Ureter (tissue), 1 donor: ENCODE results near the gene COPZ2. TPM values are rescaled to one million over a fixed set of nuclear protein-coding genes. Genes with fewer than 3 reads are reported as not detected.
"Not testable (repeated sequence)": the region's sequence is repeated elsewhere in the genome, so short reads cannot be mapped to it uniquely, and the experiment has no call there.

Source experiments
- DNase-seq: peaks from one replicate; pipeline ENCODE4 v3.0.0-alpha.2; 2020; ENCODE audit warnings: low spot score
- total RNA-seq: library from RNA; stranded (reverse); gene quantifications from one replicate; pipeline ENCODE4 v1.2.4, GENCODE V29; 2023
- donor health status: DM: yes; HTN: yes; CAD: no.

COPZ2 gene
- total RNA-seq, 1 donor from 2014 or later = 29.1 TPM

- no peak for DNase-seq
Measured at GRCh38 chr17:48028736-48029135, 8.9 kb downstream of the COPZ2 start.

GRCh38 chr17:48027322-48027981 lies 10.1 kb downstream of the COPZ2 start:
- DNase-seq = no peak

GRCh38 chr17:48026502-48027321 lies 10.9 kb downstream of the COPZ2 start:
- peak; percentile 95 for DNase-seq

- DNase-seq = no peak
Measured at GRCh38 chr17:48025904-48026501, 11.6 kb downstream of the COPZ2 start.

GRCh38 chr17:48025040-48025903 lies 12.3 kb downstream of the COPZ2 start:
- DNase-seq = peak; percentile 99

- peak; percentile 69 for DNase-seq
Measured at GRCh38 chr17:48024149-48025039, 13.2 kb downstream of the COPZ2 start.

- DNase-seq = peak; percentile 89
Measured at GRCh38 chr17:48023400-48024148, 14.0 kb downstream of the COPZ2 start.

GRCh38 chr17:48022901-48023300 lies 14.7 kb downstream of the COPZ2 start:
- DNase-seq = no peak

GRCh38 chr17:48021934-48022333 lies 15.7 kb downstream of the COPZ2 start:
- no peak for DNase-seq

GRCh38 chr17:48017817-48018158 lies 19.8 kb downstream of the COPZ2 start:
- DNase-seq = not testable (repeated sequence)

GRCh38 chr17:48016112-48016511 lies 21.5 kb downstream of the COPZ2 start:
- no peak for DNase-seq

GRCh38 chr17:48014595-48015111 lies 22.9 kb downstream of the COPZ2 start:
- no peak for DNase-seq

- no peak for DNase-seq
Measured at GRCh38 chr17:48013876-48014594, 23.6 kb downstream of the COPZ2 start.

GRCh38 chr17:48012654-48013053 lies 24.9 kb downstream of the COPZ2 start:
- no peak for DNase-seq

GRCh38 chr17:48012151-48012520 lies 25.5 kb downstream of the COPZ2 start:
- DNase-seq = no peak

GRCh38 chr17:48011405-48012150 lies 26.0 kb downstream of the COPZ2 start:
- DNase-seq = no peak

GRCh38 chr17:48010193-48010592 lies 27.4 kb downstream of the COPZ2 start:
- no peak for DNase-seq

GRCh38 chr17:48006936-48007709 lies 30.5 kb downstream of the COPZ2 start:
- no peak for DNase-seq
